ENCODE results near the gene FAM50A.

Gene FAM50A

DNA sequence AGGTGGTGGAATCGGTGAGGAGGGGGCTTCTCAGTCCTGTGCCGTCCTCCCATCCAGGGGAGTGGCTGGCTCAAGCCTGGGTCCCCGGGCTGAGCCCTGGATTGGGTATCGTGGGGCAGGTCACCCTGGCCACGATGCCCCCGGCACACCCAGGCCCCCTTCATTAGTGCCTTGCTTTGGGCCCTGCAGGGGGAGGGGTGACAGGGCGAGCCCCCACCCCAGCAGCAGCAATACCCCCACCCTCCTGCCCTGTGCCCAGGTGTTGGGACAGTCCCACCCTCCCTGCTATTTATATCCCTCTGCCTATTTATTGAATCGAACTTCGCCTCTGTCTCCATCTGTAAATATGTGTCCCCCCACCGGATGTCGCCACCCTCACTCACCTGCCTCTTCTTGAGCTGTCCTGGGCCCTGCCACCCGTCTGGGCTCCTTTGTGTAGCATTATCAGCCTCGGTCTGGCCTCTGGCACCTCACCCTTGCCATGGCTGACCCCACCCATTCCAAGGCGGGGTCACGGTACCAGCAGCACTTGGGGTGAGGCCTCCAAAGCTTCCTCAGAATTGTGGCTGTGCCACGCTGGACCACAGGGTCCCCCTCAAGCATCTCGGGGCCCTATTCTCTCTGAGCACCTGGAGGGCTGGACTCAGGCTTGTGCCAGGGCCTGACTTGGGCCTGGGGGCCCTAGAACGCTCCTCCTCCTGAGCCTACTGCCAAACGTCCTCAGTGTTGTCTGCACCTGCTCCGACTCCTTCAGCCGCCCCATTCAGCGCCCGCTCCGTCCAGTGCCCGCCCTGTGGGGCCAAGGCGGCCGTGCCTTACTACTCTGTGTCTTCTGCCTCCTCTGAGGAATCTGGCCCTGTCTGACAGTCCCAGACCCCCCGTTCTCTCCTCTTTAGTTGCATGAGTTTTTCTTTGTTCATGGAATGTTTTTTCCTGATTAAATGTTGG, 29.0 kb downstream of the FAM50A start:
- H3K27ac Mint-ChIP-seq: no peak overlapping the region
- H3K36me3 Mint-ChIP-seq (ENCODE audit: low read depth): peaks cover 51% of the 10 kb centered on the region

DNA sequence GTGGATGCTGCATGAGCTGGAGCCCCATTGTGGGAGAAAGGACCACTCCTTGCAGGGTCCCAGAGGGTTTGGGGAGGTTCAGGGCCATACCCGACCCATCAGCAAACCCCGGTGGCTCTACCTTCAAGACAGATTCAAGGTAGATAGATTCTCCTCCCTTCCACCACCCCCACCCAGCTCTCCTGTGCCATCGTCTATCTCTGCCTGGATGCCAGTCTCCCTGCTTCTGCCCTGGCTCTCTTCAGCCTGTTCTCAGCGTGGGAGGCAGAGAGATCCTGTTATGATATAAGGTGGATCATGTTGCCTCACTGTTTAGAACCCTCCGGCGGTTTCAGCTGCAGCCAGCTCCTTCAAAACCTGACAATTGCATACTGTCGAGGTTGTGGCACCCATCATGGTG, 29.7 kb downstream of the FAM50A start:
- H3K4me3 Mint-ChIP-seq: no peak overlapping the region
- H3K27ac Mint-ChIP-seq: no peak overlapping the region
- H3K9me3 Mint-ChIP-seq: no peaks in the 10 kb centered on the region
- peaks cover 46% of the 10 kb centered on the region for H3K36me3 Mint-ChIP-seq (ENCODE audit: low read depth)
- DNase-seq: no peak
- peaks cover 5% of the 10 kb centered on the region for H3K27me3 Mint-ChIP-seq
- peaks cover 12% of the 10 kb centered on the region for H3K4me1 Mint-ChIP-seq (ENCODE audit: low read depth)

More for the DNA sequence above, 29.0 kb downstream of the FAM50A start:
- Mint-ChIP-seq H3K27me3 (peaks cover 5% of the 10 kb centered on the region), H3K9me3 (no peaks in the 10 kb centered on the region), H3K4me3 (no peak overlapping the region), H3K4me1 (ENCODE audit: low read depth) (peaks cover 12% of the 10 kb centered on the region)
- DNase-seq: no peak

DNA sequence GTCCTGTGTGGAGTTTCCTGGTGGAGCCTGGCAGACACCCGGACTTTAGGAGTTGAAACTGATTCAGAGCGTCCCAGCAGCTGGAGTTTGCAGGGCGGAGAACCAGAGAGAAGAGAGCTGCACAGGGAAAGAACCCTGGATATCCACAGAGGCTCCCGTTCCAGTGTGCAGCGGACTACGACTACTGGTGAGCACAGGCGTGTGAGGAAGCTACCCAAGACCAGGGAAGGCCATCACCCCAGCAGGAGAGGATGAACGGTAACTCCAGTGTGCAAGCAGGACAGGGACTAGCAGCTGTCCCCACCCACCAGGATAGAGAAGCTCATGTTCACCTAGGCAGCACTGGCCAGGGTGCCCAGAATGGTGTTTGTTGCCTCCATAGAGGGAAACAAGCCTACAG, 32.9 kb downstream of the FAM50A start:
- Mint-ChIP-seq H3K9me3 (no peaks in the 10 kb centered on the region), H3K4me3 (no peak overlapping the region), H3K27me3 (peaks cover 9% of the 10 kb centered on the region), H3K36me3 (ENCODE audit: low read depth) (peaks cover 22% of the 10 kb centered on the region), H3K27ac (no peak overlapping the region), H3K4me1 (ENCODE audit: low read depth) (peaks cover 19% of the 10 kb centered on the region)
- DNase-seq: no peak

DNA sequence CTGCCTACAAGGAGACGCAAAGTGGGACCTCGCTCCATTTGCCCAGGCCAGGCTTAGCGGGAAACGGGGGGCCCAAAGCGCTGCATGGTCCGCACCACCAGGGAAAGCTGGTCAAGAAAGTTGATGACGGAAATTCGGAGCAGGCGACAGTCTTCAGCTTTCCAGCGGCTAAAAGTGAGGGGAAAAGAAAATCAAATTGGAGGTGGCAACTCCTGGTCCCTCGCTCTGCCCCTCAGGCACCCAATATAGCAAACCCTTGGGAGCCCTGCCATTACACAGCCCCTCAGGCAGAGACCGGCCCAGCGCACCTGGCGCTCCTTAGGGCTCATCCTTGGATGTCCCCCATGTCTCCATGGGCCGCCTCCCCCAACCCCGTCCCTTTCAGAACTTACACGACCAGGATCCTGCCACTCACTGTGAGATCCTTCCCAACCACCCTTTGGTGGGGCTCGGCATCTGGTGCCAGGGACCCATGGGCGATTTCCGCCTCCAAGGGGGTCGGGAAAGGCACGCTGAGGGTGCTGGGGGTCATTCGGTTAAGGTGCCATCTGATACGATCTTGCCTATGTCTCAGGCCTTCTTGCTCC, 34.0 kb downstream of the FAM50A start:
- H3K4me3 Mint-ChIP-seq: peak overlapping the region; percentile 84
- no peak for DNase-seq
- peaks cover 19% of the 10 kb centered on the region for H3K4me1 Mint-ChIP-seq (ENCODE audit: low read depth)
- H3K9me3 Mint-ChIP-seq: no peaks in the 10 kb centered on the region
- peaks cover 13% of the 10 kb centered on the region for H3K36me3 Mint-ChIP-seq (ENCODE audit: low read depth)
- H3K27me3 Mint-ChIP-seq: peaks cover 15% of the 10 kb centered on the region
- H3K27ac Mint-ChIP-seq: peak overlapping the region; percentile 94

DNA sequence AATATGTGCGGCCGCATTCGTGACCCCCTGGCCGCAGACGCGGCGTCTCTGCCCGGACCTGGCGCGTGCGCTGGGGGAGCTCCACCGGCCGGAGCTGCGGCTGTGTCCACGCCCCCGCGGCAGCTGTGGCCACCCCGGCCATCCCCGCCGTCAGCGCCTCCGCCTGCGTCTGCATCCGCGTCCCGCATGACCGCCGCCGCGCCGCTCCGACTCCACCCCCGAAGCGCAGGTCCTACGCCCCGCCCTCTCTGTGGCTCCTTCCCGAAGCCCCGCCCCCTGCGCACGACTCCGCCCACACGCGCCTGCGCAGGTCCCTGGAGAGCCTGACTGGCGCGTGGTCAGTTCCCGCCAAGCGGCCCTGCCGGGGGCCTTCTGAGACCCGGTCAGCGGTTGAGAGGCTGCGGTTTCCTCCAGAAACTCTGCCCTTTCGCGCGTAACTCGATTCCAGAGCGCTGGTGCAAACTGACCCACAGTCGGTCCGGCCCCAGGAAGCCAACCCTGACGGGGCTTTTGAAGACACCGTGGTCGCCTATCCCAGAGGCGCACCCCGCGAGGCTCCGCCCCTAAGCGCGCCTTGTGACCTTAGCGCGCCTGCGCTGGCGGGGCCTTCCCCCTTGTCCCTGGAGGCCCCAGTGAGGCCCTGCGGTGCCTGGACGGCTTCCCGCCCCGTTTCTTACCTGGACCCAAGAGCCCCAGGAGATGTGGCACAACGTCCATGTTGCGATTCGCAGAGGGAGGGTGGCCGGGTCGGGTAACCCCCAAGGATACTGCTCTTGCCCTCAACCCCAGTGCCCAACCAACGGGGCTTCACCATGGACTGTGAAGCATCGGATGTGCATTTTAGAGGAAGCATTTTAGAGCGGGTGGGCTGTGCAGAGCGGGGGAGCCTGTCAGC, 35.0 kb downstream of the FAM50A start, which contains the start of gene LAGE3:
TSS of gene LAGE3 (minus strand) at position 554 of the 895 bp plus-strand sequence. CDS start at position 188, 366 bp downstream.
- peaks cover 19% of the 10 kb centered on the region for H3K27me3 Mint-ChIP-seq
- peaks cover 27% of the 10 kb centered on the region for H3K4me1 Mint-ChIP-seq (ENCODE audit: low read depth)
- peak within 1 kb of the TSS; percentile 94 for H3K27ac Mint-ChIP-seq
- peak within 1 kb of the TSS; percentile 84 for H3K4me3 Mint-ChIP-seq
- no peaks in the 10 kb centered on the region for H3K9me3 Mint-ChIP-seq
- H3K36me3 Mint-ChIP-seq (ENCODE audit: low read depth): peaks cover 15% of the 10 kb centered on the region
- DNase-seq: peak; percentile 97

DNA sequence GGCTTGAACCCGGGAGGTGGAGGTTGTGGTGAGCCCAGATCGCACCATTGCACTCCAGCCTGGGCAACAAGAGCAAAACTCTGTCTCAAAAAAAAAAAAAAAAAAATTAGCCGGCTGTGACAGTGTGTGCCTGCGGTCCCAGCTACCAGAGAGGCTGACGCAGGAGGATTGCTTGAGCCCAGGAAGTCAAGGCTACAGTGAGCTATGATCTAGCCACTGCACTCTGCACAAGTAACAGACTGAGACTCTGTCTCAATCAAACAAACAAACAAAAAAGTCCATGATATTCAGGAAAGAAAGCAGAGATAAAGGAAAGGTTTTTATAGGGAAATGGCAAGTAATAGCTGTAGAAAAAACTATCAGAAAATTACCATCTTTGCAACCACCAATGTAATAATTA, 37.3 kb downstream of the FAM50A start:
- H3K27me3 Mint-ChIP-seq: peaks cover 14% of the 10 kb centered on the region
- H3K9me3 Mint-ChIP-seq: no peaks in the 10 kb centered on the region
- H3K27ac Mint-ChIP-seq: no peak overlapping the region
- peaks cover 32% of the 10 kb centered on the region for H3K4me1 Mint-ChIP-seq (ENCODE audit: low read depth)
- no peak overlapping the region for H3K4me3 Mint-ChIP-seq
- peaks cover 26% of the 10 kb centered on the region for H3K36me3 Mint-ChIP-seq (ENCODE audit: low read depth)
- DNase-seq: no peak

DNA sequence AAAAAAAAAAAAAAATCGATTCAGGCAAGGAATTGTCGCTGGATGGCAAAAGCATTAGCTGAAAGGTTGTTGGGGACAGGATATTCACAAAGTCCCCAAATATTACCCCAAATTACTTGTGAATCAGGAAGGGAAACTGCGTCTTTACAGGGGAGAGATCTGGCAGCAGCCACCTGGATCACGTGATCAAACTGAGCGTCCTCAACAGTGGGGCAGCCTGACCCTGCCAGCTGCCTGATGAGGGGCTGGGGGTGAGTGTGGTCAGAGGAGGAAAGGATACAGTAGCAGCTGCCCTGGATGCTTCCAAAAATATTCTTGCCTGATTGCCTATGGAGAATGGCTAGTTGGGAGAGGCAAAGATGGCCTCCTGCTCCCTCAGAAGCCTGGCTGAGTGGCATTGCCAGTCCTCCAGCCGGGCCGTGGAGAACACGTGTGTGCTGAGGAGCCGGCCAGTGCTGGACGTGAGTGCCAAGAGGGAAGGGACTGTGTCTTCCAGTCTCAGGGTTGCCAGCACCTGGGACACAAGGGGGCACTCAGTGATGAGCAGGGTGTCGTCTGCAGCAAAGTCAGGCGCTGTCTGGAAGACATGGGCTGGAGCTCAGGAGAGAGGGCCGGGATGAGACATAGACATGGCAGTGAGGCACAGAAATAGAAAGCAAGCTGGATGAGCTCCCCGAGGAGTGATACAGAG, 38.1 kb downstream of the FAM50A start:
- Mint-ChIP-seq H3K4me3 (no peak overlapping the region), H3K27ac (no peak overlapping the region), H3K27me3 (peaks cover 14% of the 10 kb centered on the region), H3K36me3 (ENCODE audit: low read depth) (peaks cover 28% of the 10 kb centered on the region), H3K4me1 (ENCODE audit: low read depth) (peaks cover 34% of the 10 kb centered on the region), H3K9me3 (no peaks in the 10 kb centered on the region)
- DNase-seq: no peak

DNA sequence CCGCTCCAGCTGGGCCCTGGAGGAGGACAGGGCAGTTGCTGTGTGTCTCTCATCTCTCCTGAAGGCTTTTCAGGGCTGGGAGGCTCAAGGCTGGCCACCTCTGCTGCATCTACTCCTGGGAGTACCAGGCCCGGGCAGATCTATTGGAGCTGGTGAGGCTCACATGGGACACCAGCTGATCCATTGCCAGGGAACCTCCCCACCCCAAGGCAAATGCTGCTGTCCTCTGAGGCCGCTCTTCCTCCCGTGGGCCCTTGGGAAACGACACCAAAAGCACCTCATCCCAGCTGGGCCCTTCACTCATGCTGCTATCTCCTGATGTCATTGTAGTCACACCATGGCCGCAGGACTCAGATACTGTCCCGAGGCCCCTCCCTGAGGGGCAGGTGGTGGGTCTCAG, 38.8 kb downstream of the FAM50A start:
- peaks cover 15% of the 10 kb centered on the region for H3K27me3 Mint-ChIP-seq
- H3K27ac Mint-ChIP-seq: no peak overlapping the region
- peaks cover 36% of the 10 kb centered on the region for H3K36me3 Mint-ChIP-seq (ENCODE audit: low read depth)
- no peaks in the 10 kb centered on the region for H3K9me3 Mint-ChIP-seq
- H3K4me1 Mint-ChIP-seq (ENCODE audit: low read depth): peaks cover 29% of the 10 kb centered on the region
- no peak for DNase-seq
- no peak overlapping the region for H3K4me3 Mint-ChIP-seq

DNA sequence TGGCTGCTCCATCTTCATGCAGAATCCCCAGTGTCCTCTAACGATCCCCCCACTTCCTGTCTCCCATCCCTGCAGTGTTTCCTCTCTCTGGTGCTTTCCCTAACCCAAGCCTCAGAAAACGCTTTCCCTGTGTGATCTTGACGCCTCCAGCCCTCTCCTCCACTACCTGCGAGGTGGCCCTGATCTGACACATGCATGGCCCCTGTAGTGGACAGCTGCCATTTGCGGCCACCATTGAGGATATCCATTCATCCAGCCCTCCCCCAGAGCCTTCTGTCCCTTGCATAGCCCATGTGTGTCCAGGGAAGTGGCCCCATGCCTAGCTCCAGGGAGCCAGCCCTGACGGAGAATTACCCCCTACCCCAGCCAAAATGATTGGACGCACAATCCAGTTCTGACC, 39.4 kb downstream of the FAM50A start:
- peak overlapping the region; percentile 67 for H3K27ac Mint-ChIP-seq
- peaks cover 19% of the 10 kb centered on the region for H3K27me3 Mint-ChIP-seq

DNA sequence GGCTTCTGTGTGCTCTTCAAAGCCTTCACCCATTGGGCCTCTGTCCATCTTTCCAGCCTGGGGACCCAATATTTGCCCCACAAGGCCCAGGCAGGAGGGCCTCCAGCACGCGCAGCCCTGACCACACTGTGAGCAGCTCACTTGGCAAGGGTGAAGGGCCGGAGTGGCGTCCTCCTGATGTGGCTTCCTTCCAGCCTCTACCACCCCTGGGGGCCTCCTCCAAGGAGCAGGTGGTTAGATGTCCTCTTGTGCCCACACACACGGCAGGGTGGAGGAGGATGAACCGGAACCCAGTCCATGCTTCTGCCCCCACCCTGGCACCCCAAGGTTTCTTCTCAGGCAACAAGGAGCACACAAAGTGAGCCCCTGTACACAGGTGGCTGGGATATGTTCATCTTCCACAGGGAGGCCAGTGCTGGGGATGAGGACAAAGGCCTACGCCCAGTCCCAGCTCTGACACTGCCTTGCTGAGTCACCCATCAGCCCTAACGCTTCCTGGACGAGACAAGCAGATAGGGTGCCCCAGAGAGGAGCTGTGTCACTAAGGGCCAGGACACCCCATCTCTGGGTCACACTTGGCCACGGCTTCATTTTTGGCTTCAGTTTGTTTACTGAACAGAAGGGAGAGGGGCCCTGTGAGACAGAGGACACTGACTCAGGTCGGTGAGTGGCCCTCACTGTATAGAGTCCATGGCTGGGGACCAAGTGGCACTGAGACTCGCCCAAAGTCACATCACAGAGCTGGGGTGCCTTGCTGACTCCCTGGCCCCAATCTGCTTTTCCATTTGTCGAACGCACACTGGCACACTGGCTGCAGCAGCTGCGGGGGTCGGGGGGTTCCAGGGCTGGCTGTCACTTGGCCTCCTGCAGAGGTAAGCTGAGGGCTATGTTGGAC, 40.6 kb downstream of the FAM50A start:
- Mint-ChIP-seq H3K27ac (peak overlapping the region; percentile 61), H3K4me1 (ENCODE audit: low read depth) (peaks cover 40% of the 10 kb centered on the region), H3K27me3 (peaks cover 19% of the 10 kb centered on the region), H3K4me3 (peak overlapping the region; percentile 78), H3K9me3 (no peaks in the 10 kb centered on the region), H3K36me3 (ENCODE audit: low read depth) (peaks cover 48% of the 10 kb centered on the region)
- DNase-seq: no peak

More for the DNA sequence above, 39.4 kb downstream of the FAM50A start:
- DNase-seq: no peak
- no peaks in the 10 kb centered on the region for H3K9me3 Mint-ChIP-seq
- peak overlapping the region; percentile 13 for H3K4me3 Mint-ChIP-seq
- peaks cover 41% of the 10 kb centered on the region for H3K36me3 Mint-ChIP-seq (ENCODE audit: low read depth)
- H3K4me1 Mint-ChIP-seq (ENCODE audit: low read depth): peaks cover 33% of the 10 kb centered on the region

DNA sequence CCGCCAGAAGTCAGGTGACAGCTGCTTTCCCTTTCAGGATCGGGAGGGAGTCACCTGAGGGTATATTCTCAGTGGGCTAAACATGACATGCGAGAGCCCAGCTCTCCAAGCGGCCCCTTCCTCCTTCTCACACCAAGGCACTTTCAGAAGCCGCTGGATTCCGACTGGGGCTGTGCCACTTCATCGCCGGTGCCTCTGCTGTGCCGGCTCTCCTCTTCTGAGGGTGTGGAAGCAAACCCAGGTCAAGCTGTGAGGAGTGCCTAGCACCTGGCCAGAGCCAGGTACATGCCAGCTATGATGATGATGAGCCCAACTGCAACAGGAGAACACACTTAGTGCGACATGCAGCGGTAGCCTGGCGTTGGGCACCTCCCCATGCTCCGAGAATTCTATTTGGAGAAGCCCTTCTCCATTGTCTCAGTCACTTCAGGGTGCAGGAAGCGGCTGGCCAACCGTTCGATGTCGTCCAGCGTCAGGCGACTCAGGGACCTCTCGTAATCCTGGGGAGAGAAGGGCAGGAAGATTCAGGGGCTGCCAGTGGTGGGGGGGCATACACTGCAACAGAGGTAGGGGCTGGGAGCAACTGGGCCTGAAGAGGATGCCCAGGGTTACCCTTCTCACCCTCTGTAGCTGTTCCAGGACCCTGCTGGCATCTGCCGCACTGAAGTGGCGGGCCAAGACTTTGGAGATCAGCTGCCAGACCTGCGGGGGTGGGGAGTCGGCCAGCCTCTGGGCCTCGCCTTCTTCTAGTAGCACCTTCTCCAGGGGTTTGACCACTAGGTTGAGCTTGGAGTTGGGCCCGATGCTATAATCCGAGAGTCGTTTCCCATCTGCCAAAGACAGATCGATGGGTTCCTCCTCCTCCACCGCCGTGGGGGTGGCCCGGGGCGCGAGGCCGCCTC, 41.5 kb downstream of the FAM50A start:
- H3K27me3 Mint-ChIP-seq: peaks cover 19% of the 10 kb centered on the region
- peak overlapping the region; percentile 61 for H3K27ac Mint-ChIP-seq
- H3K36me3 Mint-ChIP-seq (ENCODE audit: low read depth): peaks cover 55% of the 10 kb centered on the region
- H3K4me1 Mint-ChIP-seq (ENCODE audit: low read depth): peaks cover 39% of the 10 kb centered on the region
- no peaks in the 10 kb centered on the region for H3K9me3 Mint-ChIP-seq
- peak overlapping the region; percentile 78 for H3K4me3 Mint-ChIP-seq
- DNase-seq: no peak

DNA sequence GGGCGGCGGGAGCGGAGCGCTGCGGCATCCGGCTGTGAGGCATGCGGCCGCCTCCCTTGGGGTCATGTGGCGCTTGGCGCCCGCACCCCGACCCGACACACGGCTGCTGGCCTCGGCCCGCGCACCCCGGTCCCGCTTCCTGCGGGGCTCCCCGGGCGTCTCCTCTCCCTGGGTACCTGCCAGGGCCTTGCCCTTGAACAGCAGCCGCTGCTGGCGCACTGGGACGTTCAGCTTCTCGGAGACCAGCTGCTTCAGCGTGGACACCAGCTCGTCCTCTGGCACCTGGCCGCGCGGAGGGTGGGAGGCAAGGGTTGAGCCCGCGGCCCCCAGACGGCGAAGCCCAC, 42.1 kb downstream of the FAM50A start:
- Mint-ChIP-seq H3K9me3 (no peaks in the 10 kb centered on the region), H3K4me1 (ENCODE audit: low read depth) (peaks cover 39% of the 10 kb centered on the region), H3K36me3 (ENCODE audit: low read depth) (peaks cover 55% of the 10 kb centered on the region), H3K27me3 (peaks cover 19% of the 10 kb centered on the region), H3K27ac (no peak overlapping the region), H3K4me3 (peak overlapping the region; percentile 78)
- DNase-seq: peak; percentile 61
